GM18526 (cell line): ENCODE measurements around the gene JAK1.

Source experiments
- POLR2A ChIP-seq: IDR thresholded peaks from 3 replicates; pipeline ENCODE4 v1.6.1; 2011; ENCODE audit not compliant: insufficient read length; ENCODE audit errors: extremely low read depth

JAK1 gene

DNA sequence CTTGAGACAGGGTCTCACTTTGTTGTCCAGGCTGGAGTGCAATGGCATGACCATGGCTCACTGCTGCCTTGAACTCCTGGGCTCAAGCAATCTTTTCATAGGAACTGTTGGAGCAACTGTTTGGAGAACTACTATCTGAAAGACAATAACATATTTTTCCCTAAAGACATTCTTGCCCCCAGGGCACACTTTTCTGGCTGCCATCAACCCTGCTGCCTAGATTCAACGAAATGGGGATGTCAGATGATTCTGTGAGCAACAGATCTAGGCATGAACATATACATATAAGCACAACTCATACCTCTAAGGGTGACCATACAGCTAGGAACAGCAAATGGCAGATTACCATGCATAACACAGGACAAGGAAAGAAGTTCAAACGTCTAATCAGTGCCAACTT lies 27.4 kb downstream of the JAK1 start:
- TF ChIP-seq POLR2A = no peak

DNA sequence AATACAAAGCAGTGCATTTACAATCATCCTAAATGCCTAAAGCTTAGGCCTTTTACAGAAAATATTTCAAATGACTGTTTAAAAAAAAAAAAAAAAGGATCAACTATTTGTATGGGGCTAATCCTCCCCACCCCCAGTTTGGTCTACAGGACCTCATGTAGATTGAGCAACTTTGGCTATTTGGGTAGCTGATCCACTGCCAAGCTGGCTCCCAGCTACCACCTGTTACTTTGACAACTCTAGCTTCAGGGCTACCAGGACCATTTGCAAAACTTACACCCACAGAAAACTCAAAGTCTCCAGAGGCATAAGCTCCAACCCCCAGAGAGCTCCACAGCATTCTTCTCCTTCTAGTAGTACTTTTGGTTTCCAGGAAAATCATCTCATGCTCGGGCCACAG lies 29.4 kb downstream of the JAK1 start:
- no peak for TF ChIP-seq POLR2A

DNA sequence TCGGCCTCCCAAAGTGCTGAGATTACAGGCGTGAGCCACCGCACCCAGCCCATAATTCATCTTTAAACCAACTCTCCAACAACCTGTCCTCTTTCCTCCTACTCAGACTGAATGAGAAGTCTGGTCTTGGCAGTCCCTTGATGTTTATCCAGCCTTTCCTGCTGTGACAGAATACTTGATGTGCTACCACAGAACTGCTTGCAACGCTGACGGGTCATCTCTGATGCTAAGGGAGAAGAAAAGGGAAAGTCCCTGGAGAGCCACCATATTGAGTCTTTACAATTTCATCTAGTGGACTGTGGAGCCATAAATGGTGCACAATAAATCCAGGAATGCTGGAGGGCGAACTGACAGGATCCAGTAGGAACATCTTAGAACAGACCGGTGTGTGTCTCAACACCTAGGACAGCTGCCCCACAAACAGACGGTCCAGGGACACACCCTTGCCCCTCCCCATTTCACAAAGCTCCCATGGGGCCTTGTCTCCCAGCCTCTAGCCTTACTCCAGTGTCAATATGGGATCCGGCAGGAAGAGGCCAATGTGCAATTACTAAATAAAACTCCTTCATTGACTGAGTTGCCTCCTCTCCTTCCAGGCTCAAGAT lies 30.7 kb downstream of the JAK1 start:
- no peak for TF ChIP-seq POLR2A

DNA sequence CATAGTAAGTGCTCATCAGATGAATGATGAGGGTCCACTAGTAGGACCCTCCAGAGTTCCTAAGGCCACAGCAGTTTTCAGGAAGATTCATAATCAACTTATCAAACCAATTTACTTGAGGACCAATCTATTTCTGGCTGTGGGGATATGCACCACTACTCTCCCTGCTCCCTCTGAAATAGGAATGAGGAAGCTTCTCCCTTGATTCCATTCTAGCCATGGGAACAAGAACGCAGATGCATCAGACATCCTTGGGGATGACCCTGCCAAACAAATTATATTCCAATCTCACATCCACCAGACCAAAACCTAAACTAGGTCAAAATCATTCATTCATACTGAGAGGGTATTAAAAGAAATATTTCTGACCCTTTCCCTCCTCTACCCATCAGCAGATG lies 31.5 kb downstream of the JAK1 start:
- no peak for TF ChIP-seq POLR2A

DNA sequence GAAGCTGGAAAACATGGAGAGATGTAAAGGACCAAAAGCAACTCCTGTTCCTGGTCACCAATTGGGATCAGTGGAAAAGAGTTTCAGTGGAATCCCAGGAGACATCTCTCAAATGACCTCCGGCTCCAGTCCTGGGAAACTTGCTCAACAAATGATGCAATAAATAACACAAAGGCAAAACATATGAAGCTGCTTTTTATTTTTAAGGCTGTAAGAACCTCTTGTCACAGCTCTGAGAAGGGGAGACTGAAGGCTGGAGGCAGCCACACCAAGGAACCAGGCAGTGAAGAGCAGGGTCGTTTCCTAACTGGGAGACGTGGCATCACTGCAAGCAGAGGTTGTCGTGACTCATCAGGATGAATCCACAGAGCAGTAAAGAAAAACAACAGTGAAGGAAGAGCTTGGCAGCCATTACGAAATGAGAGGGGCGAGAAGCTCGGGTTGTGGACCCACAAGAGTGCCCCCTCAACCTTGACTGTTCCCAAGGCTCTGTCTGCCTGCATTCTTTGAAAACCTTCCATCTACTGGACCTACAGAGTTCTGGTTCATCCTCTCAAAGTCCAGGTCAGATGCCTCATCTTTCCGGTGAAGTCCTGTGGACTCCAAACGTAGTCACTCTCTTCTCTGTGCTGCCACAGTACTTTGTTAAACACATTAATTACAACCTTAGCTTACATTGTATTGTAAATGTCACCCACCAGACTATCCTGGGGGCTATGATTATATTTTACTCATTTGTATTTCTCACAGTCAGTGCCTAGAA lies 32.1 kb downstream of the JAK1 start:
- TF ChIP-seq POLR2A = no peak

DNA sequence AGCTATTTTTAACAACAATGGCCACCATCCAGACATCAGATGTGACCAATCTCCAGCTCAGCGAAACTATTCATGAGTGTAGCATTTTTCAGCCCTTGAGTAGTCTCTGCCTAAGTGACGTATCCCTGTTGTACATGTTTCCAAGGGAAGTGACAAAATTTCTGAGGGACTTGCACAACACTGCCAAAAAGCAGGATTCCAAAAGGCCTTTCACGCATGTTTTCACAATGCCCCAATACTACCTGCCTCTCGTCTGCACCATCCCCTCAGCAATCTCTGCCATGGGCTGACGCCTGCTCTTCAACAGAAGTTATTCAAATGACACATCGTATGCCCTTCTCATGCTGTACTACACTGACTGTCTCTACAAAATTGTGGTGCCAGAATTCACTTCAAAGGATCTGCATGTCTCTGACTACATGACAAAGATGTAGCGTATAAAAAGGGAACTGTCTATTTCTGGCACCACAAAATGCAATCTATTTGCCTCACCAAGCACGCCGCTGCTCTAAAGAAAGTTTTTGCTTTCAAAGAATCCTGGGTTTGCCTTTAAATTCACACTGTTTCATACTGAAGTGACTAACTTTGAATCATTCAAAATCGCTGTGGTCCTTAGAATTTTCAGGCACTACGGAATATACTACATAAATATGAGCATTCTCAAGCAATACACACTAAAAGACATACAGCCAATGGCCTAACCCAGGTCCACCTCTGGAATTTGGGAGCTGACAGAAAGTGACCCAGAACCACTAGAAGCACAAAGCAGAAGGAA lies 32.9 kb downstream of the JAK1 start:
- TF ChIP-seq POLR2A = no peak

DNA sequence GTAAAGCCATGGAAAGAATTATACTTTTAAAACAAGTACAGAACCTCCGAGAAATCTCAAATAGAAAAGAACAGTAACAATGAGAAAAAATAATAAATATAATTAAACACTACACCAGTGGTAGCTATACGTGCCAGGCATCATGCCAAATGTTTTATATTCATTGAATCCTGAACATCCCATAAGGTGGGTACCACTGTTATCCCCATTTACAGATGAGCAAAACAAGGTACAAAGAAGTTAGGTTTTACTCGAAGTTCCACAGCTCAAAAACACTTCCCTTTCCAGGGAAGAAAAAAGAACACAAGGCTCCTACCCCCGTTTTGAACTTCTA lies 33.4 kb downstream of the JAK1 start:
- TF ChIP-seq POLR2A = no peak

DNA sequence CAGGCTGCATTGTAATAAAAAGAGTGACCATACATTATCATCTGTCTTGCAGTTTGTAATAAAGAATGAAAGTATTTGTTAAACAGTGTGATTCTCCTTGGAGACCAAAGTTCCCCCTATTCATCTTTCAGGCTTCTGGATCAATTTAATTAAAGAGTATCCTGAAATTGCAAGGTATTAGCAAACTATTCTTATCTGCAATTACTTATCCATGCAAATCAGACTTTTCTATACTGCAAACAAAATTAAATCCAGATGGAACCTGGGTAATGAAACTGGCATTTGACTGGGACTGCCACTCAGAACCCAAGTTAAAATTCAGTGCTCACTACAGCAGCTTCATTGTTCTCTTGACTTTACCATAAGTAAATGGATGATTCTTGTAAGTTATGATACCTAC lies 37.1 kb downstream of the JAK1 start:
- no peak for TF ChIP-seq POLR2A

DNA sequence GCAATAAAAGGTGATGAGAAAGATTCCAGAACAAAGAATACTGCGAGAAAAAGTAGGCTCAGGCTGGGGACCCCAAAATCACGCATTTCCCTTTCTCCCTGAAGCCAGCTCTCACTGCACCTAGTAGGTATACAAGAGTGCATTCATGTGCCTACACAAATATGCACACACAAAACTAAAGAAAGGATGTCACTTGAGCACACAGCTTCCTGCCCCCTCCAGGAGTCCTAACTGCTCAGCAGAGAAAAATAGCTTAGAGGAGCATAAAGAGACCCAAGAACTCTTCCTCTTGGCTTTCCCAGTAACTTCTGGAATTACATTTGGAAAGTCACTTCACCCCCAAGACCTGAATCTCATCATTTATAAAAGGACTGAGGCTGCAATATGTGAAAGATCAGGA lies 38.0 kb downstream of the JAK1 start:
- no peak for TF ChIP-seq POLR2A

DNA sequence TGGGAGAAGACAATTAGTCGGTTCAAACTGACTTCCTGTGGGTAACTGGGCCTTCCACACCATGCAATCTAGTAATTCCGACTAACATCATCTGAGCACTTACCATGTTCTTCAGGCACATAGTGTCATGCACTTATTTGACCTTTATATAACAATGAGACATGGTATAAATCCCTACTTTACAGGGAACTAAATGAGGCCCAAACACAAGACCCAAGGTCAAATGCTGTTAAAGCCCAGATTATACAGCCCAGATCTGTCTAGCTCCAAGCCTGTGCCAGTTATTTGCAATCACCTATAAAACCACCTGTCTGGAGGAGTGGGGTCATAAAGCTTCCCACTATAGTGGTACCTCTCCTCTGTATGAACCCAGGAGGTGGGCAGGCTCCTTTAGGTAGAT lies 40.8 kb downstream of the JAK1 start:
- TF ChIP-seq POLR2A = no peak

DNA sequence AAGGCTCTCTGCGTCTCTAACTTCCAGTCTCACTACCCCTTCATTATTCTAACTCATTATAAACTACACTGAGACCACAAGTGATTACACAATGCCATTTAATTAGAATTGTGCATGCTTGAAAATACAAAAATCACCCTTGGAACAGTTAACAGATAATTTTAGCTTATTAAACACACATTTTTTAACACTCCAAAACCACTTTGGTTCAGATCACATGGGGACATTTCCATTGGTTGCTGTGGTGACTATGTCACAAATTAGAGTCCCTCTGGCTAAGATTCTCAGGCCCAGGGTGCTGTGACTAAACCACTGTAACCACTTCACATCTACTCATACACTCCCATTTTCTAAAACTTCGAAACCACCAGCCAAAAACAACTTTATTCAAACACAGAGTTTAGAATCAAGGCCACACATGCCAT lies 43.0 kb downstream of the JAK1 start:
- TF ChIP-seq POLR2A = no peak

DNA sequence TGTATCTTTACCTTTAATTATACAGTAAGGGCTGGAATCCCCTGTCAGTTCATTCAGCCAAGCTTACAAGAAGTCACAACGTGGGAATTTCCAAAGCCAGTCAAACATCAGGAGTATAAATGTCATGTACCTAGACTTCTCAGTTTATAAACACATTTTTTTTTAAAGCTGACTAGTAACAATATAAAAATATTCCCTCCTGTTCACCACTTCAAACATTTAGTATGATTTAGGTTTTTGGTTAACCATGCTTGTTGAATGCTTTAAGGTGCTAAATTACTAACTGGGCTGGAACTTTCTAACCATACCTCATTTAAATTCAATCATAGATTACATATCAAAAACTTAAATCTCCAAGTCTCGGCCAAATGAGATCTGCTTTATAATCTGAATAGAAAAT lies 44.0 kb downstream of the JAK1 start:
- TF ChIP-seq POLR2A = no peak

DNA sequence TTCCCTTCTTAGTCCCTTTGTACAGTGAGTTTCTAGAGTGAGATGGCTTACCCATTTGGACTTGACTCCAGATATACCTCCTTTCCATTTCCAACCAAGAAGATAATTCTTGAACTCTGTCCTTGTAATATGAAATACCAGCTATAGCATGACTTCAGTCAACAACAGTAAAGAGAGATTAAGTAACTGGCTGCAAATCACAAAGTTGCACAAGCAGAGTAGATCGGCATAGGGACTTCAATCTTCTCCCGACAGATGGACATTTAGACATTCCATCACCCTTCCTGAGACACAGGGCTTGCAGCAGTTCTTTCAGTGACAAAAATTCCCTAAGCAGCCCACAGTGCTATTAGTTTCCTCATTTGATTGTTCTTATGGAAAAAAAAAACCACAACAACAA lies 44.6 kb downstream of the JAK1 start:
- TF ChIP-seq POLR2A = no peak

DNA sequence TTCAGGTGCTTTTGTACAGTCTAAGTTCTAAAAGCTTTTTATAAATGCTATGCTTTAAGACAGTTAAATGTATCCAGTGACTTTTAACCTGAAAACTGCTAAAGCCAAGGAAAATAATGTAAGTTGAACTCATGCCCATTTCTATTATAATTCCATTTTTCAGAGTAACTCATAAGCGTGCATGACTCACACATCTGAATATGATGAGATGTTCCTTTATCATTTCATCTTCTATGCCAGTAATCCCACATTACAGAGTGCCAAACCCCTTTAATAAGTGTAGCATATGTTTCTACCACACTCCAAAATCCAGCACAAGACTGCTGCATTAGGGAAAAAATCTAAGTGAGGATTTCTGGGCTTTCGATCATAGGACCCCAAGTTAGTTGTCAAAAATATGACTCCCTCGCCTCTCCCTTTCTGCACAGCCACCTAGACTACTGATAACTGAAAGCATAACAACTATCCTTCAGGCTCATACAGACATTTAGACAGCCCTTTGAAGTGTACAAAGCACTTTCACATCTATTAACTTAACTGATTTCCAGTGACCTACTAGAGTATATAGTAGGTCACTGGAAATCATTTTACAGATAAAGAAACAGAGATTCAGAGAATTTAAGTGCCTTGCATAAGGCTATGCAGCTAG lies 45.3 kb downstream of the JAK1 start:
- no peak for TF ChIP-seq POLR2A

DNA sequence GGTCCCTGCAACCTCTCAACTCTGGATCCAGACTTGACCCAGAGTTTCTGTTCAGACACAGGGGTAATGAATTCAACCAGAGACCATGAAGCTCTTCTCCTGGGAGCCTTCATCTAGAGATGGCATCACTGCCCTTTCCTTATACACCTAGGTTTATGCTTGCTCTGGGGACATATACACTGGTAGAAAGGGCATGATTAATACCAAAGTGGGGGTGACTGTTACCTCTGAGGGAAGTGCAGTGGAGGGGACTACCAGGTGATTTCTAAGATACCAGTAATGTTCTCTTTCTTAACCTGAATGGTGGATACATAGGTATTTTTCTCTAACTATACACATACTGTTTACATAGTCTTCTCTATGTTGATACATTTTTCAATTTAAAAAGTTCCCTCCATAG lies 48.4 kb downstream of the JAK1 start:
- TF ChIP-seq POLR2A = no peak

DNA sequence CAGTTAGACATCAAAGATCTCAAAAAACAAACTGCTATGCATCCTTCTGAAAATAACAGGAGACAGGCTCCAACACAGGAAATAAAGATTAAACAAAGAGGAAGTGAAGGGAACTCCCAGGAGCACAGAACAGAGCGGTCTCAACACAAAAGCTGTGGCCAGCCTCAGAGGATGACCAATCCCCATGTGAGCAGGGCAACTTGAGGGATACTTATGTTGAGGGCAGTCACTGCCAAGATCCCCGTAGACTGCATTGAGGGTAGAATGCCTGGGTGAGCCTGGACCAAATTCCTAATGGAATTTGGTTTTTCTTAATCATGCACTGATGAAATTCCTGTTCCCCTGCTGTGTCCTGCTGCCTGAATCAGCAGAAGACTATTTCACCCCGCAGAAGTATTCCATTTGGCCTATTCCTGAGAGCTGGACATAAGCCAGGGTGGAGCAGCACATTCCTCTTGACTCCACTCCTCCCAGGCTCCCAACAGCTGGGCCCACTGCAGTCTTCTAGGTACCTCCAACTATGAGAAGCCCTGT lies 49.0 kb downstream of the JAK1 start:
- no peak for TF ChIP-seq POLR2A
